Chondrocyte (in vitro differentiated cells): ENCODE results near the gene PDZD2. TPM values are rescaled to one million over a fixed set of nuclear protein-coding genes. Genes with fewer than 3 reads are reported as not detected.

Experiments
- DNase-seq: peaks from one replicate; pipeline ENCODE4 v3.0.0; 2021; ENCODE audit warnings: mixed read lengths, low spot score
- H3K27ac Mint-ChIP-seq: one replicate; pipeline ENCODE4 v1.8.0; 2021; ENCODE audit warnings: mild to moderate bottlenecking, moderate library complexity, mixed read lengths; ENCODE audit not compliant: unreplicated experiment
- H3K27me3 Mint-ChIP-seq: 2 replicates; pipeline ENCODE4 v1.8.0; 2021; ENCODE audit warnings: low read depth, mixed read lengths
- H3K36me3 Mint-ChIP-seq: 2 replicates; pipeline ENCODE4 v1.8.0; 2021; ENCODE audit warnings: low read depth, mixed read lengths
- H3K4me1 Mint-ChIP-seq: 2 replicates; pipeline ENCODE4 v1.8.0; 2021; ENCODE audit warnings: low read depth, mild to moderate bottlenecking, mixed read lengths
- H3K4me3 Mint-ChIP-seq: one replicate; pipeline ENCODE4 v1.8.0; 2021; ENCODE audit warnings: mild to moderate bottlenecking, moderate library complexity, mixed read lengths; ENCODE audit not compliant: unreplicated experiment
- H3K9me3 Mint-ChIP-seq: 2 replicates; pipeline ENCODE4 v1.8.0; 2021; ENCODE audit warnings: low read depth, mixed read lengths
- microRNA-seq: library from miRNA; unstranded; fragments of <30 nt; microRNA quantifications from one replicate; pipeline ENCODE4 v1.2.0, GENCODE V29; 2020; ENCODE audit warnings: borderline number of aligned reads
- total RNA-seq: library from RNA; stranded (reverse); gene quantifications from 3 replicates; pipeline ENCODE4 v1.2.1, GENCODE V29; 2021
- TF ChIP-seq, protein P1 (sequence below): fragments of 200-600 bp; sonication (generic); IDR thresholded peaks from 2 replicates; pipeline ENCODE4 v1.5.0; 2021; ENCODE audit warnings: antibody characterized with exemption, mild to moderate bottlenecking, moderate library complexity

The PDZD2 gene
- total RNA-seq, 1 donor from 2014 or later, result 30.9 TPM

DNA sequence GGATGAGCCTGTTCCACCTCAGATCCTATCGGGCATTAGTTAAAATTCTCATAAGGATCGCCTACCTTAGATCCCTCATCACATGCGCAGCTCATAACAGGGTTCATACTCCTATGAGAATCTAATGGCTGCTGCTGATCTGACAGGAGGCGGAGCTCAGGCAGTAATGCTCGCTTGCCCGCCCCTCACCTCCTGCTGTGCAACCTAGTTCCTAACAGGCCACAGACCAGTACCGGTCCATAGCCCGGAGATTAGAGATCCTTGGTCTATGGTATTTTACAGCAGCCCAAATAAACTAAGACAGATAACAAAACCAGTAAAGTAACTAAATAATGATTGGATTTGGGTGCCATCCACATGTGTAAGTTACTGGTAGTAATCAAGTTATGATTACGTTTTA lies 517.7 kb downstream of the PDZD2 start:
- Mint-ChIP-seq H3K4me3 (no peak overlapping the region), H3K9me3 (no peaks in the 10 kb centered on the region), H3K36me3 (peaks cover 7% of the 10 kb centered on the region), H3K4me1 (peaks cover 30% of the 10 kb centered on the region), H3K27ac (no peak overlapping the region), H3K27me3 (no peaks in the 10 kb centered on the region)
- TF ChIP-seq, protein P1, sequence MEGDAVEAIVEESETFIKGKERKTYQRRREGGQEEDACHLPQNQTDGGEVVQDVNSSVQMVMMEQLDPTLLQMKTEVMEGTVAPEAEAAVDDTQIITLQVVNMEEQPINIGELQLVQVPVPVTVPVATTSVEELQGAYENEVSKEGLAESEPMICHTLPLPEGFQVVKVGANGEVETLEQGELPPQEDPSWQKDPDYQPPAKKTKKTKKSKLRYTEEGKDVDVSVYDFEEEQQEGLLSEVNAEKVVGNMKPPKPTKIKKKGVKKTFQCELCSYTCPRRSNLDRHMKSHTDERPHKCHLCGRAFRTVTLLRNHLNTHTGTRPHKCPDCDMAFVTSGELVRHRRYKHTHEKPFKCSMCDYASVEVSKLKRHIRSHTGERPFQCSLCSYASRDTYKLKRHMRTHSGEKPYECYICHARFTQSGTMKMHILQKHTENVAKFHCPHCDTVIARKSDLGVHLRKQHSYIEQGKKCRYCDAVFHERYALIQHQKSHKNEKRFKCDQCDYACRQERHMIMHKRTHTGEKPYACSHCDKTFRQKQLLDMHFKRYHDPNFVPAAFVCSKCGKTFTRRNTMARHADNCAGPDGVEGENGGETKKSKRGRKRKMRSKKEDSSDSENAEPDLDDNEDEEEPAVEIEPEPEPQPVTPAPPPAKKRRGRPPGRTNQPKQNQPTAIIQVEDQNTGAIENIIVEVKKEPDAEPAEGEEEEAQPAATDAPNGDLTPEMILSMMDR, result no peak
- DNase-seq, result no peak

DNA sequence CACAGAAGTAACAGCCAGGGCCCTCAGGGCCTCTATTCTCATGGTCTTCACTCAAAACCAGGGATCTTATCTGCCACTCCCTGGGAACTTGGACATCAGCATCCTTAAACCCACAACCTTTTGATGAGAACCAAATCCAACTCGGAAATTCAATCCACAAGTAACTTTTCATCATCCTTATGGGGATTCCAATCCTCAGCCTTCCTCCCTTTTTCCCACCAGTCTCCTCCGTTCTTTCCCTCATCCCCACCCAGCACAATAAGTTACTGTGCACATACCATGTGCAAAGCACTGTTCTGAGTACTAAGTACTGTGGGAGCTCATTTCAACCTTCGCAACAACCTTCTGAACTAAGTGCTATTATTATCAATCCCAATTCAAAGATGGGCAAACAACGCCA lies 518.1 kb downstream of the PDZD2 start:
- Mint-ChIP-seq H3K9me3 (no peaks in the 10 kb centered on the region), H3K36me3 (peaks cover 5% of the 10 kb centered on the region)

DNA sequence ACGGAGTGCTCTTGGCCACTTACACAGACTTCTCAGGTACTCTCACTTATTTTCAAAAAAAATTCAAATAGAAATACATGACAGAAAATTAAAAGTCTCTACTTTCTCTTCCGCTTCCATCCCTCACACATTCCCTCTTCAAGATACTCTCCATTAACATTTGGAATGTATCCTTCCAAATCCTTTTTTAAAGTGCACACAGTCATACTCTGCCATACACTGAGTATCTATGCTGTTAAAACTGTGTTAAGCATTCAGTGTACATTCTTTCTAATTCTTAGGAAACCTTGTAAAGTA lies 519.7 kb downstream of the PDZD2 start:
- H3K4me1 Mint-ChIP-seq, result peaks cover 16% of the 10 kb centered on the region
- no peaks in the 10 kb centered on the region for H3K27me3 Mint-ChIP-seq
- H3K36me3 Mint-ChIP-seq, result peaks cover 5% of the 10 kb centered on the region
- no peak for DNase-seq
- TF ChIP-seq, protein P1, result no peak
- no peak overlapping the region for H3K4me3 Mint-ChIP-seq
- no peak overlapping the region for H3K27ac Mint-ChIP-seq
- H3K9me3 Mint-ChIP-seq, result no peaks in the 10 kb centered on the region

More for the DNA sequence above, 518.1 kb downstream of the PDZD2 start:
- Mint-ChIP-seq H3K4me1 (peaks cover 26% of the 10 kb centered on the region), H3K27ac (no peak overlapping the region), H3K27me3 (no peaks in the 10 kb centered on the region), H3K4me3 (no peak overlapping the region)
- DNase-seq, result no peak
- TF ChIP-seq, protein P1, result no peak

DNA sequence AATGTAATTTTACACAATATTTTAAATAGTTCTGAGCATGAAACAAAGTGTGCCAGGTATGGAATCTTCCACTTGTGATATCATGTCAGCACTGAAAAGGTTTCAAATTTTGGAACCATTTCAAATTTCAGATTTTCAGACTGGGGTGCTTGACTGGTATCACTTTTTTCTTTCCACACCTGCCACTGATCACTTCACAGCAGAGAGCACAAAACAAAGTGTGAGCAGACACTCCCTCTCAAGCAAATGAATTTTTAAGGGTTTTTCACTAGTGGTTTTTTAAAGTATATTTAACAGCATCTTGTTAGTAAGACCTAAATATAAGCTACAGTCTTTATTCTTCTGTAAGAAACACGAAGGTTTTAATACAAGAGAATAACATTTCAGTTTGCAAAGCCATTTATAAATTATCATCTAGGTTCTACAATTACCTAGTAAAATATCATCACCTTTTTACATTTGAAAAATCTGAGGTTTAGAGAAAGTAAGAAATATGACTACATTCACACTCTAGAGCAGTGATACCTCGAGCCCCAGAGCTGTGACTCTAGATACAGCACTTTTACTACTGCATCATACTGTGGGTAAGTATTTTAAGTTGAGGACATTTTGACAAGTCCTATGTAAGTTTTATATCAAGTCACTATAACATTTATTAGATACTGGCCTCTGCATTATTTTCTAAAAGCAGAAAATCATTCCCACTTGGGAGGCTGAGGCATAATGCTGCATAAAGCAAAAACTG lies 520.6 kb downstream of the PDZD2 start:
- H3K27me3 Mint-ChIP-seq, result no peaks in the 10 kb centered on the region
- no peak overlapping the region for H3K4me3 Mint-ChIP-seq
- TF ChIP-seq, protein P1, result no peak
- H3K36me3 Mint-ChIP-seq, result peaks cover 7% of the 10 kb centered on the region
- no peak overlapping the region for H3K27ac Mint-ChIP-seq
- no peaks in the 10 kb centered on the region for H3K9me3 Mint-ChIP-seq
- H3K4me1 Mint-ChIP-seq, result peaks cover 13% of the 10 kb centered on the region
- DNase-seq, result no peak

DNA sequence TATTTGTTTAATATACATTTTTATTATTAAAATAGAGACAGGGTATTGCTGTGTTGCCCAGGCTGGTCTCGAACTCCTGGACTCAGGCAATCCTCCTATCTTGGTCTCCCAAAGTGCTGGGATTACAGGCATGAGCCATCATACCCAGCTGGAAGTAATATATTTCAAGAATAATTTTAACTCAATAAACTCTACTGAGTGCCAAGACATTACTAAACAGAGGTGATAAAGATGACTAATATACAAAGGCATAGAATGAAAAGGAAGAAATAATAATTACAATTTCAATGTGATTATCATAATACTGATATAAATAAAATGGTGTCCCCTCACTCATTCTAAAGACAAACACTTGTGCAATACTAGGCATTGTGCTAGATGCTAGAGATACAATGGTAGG lies 521.3 kb downstream of the PDZD2 start:
- H3K4me1 Mint-ChIP-seq, result peaks cover 10% of the 10 kb centered on the region
- H3K27me3 Mint-ChIP-seq, result no peaks in the 10 kb centered on the region
- no peak overlapping the region for H3K27ac Mint-ChIP-seq
- DNase-seq, result no peak
- no peak overlapping the region for H3K4me3 Mint-ChIP-seq
- peaks cover 7% of the 10 kb centered on the region for H3K36me3 Mint-ChIP-seq
- no peaks in the 10 kb centered on the region for H3K9me3 Mint-ChIP-seq
- TF ChIP-seq, protein P1, result no peak

Small RNAs within 50 kb of the gene (microRNA-seq; reads per million reads assigned to microRNA genes)
- not detected for gene MIR4279

Other genes with a start within 250 kb of the PDZD2 start
- gene DROSHA, start 107.0 kb upstream of the PDZD2 start, total RNA-seq, result 59.3 to 82.6 TPM (median 60.6 TPM) in 3 replicates
- gene C5orf22, start 106.8 kb upstream of the PDZD2 start, total RNA-seq, result 17.2 to 21.9 TPM (median 20.2 TPM) in 3 replicates